ENCODE data around the gene DTNB.

The DTNB gene

DNA sequence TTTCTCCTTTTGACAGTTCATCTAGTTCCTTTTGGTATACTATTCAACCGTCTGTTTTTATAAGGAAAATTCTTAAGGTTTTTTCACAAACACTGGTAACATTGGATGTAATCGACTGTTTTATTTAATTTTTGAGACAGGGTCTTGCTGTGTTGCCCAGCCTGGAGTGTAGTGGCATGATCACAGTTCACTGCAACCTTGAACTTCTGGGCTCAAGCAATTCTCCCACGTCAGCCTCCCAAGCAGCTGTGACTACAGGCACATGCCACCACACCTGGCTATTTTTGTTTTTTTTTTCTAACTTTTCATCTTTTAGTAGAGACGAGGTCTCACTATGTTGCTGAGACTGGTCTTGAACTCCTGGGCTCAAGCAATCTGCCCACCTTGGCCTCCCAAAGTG, 227.3 kb downstream of the DTNB start:
- no peaks in the 10 kb centered on the region for H3K27me3 ChIP-seq (replicated peaks; ENCODE audit: control insufficient read depth, insufficient read depth, low read length)
- H3K9me3 ChIP-seq (ENCODE audit: control insufficient read depth, low read length): no peaks in the 10 kb centered on the region
- DNase-seq (ENCODE audit: low read depth): no peak
- no peaks in the 10 kb centered on the region for H3K36me3 ChIP-seq (ENCODE audit: control insufficient read depth, insufficient read depth, low read length, severe bottlenecking)
- no peaks in the 10 kb centered on the region for H3K4me1 ChIP-seq (ENCODE audit: control insufficient read depth, insufficient read depth, low read length)
- H3K9ac ChIP-seq (ENCODE audit: low read length): no peak overlapping the region
- H3K4me3 ChIP-seq (ENCODE audit: low read length): no peak overlapping the region

DNA sequence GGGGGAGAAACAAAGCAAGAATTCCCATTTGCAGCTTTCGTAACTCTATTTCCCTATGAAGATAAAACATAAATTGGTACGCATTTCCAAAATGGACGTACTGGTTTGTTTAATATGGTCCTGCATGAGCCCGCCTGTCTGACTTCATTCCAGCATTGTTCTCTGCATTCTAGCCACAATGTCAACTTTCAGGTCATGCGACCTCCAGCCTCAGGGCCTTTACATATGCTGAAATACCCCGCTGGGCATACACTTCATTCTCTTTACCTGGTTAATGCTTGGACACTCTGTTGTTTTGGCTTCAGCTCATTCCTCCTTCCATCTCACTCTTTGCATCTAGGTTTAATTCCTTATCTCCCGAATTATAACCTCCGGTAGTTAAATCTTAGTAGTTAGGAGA, 227.9 kb downstream of the DTNB start:
- H3K4me1 ChIP-seq (ENCODE audit: control insufficient read depth, insufficient read depth, low read length): no peaks in the 10 kb centered on the region
- no peaks in the 10 kb centered on the region for H3K9me3 ChIP-seq (ENCODE audit: control insufficient read depth, low read length)
- no peak for DNase-seq (ENCODE audit: low read depth)
- H3K9ac ChIP-seq (ENCODE audit: low read length): no peak overlapping the region
- no peaks in the 10 kb centered on the region for H3K36me3 ChIP-seq (ENCODE audit: control insufficient read depth, insufficient read depth, low read length, severe bottlenecking)
- H3K27me3 ChIP-seq (replicated peaks; ENCODE audit: control insufficient read depth, insufficient read depth, low read length): no peaks in the 10 kb centered on the region
- no peak overlapping the region for H3K4me3 ChIP-seq (ENCODE audit: low read length)

DNA sequence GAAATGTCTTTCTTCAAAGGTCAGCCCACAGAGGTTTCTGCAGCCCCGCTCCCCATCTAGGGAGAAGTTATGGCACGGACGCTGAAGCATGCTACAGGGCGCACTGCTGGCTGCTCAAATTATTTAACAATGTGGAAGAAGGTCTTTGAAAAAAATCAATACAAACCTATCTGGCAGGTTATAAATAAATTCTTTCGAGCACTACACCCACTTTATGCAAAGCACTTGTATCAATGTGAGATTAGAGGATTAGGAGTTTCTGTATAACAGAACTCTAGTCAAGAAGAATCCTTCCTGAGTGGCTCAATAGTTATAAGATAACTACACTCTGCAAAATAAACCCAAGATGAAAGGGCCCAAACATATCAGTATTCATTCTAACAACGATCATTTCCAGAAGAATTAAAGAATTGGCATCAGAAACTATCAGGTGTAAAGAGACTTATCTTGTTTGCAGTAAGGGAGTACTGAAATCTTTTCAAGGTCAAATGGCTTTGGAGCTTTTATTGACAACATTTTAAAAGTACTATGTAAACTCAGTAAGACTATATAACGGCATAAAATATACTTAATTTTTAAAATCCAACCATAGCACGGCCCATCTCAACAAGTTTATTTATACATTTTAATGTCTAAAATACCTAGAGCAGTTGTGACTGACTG, 228.6 kb downstream of the DTNB start:
- H3K4me1 ChIP-seq (ENCODE audit: control insufficient read depth, insufficient read depth, low read length): no peaks in the 10 kb centered on the region
- no peak overlapping the region for H3K4me3 ChIP-seq (ENCODE audit: low read length)

DNA sequence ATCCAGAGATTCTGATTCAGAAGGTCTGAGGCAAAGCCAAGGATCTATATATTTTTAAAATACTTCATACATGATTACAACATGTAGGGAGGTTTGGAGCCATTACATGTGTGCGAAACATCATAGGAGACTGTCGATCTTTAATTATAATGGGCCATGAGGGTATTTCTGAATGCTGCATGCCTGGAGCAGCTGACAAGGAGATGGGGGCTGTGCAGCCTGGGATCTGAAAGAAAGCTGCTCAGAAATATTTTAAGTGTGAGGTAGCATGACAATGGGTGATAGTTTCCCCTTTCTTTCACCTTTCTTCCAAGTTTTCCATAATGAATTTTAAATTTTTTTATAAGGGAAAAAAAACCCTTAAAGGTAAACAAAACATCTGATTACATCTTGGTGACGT, 229.6 kb downstream of the DTNB start:
- H3K36me3 ChIP-seq (ENCODE audit: control insufficient read depth, insufficient read depth, low read length, severe bottlenecking): no peaks in the 10 kb centered on the region
- DNase-seq (ENCODE audit: low read depth): no peak
- H3K9ac ChIP-seq (ENCODE audit: low read length): no peak overlapping the region
- H3K4me1 ChIP-seq (ENCODE audit: control insufficient read depth, insufficient read depth, low read length): no peaks in the 10 kb centered on the region
- no peaks in the 10 kb centered on the region for H3K9me3 ChIP-seq (ENCODE audit: control insufficient read depth, low read length)
- no peak overlapping the region for H3K4me3 ChIP-seq (ENCODE audit: low read length)
- no peaks in the 10 kb centered on the region for H3K27me3 ChIP-seq (replicated peaks; ENCODE audit: control insufficient read depth, insufficient read depth, low read length)

More for the DNA sequence above, 228.6 kb downstream of the DTNB start:
- no peaks in the 10 kb centered on the region for H3K36me3 ChIP-seq (ENCODE audit: control insufficient read depth, insufficient read depth, low read length, severe bottlenecking)
- DNase-seq (ENCODE audit: low read depth): no peak
- no peaks in the 10 kb centered on the region for H3K9me3 ChIP-seq (ENCODE audit: control insufficient read depth, low read length)
- H3K27me3 ChIP-seq (replicated peaks; ENCODE audit: control insufficient read depth, insufficient read depth, low read length): no peaks in the 10 kb centered on the region
- no peak overlapping the region for H3K9ac ChIP-seq (ENCODE audit: low read length)

DNA sequence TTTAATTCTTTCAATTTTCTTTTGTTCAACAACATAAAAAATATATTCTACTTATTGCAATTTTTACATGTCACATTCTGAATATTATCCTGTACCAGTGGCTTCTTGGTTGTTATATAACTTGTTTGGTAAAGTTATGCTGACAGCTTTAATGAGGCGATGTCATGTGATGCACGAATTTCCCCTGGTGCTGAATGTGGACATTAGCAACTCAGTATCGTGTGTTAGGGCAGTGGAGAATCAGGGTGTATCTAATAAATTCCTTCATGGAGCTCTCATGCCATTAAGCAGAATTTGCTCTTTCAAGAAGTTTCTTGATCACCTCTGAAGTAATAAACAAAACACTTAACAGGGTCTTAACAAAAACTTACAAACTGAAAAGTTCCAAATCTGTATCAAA, 232.0 kb downstream of the DTNB start:
- H3K9me3 ChIP-seq (ENCODE audit: control insufficient read depth, low read length): no peaks in the 10 kb centered on the region
- H3K9ac ChIP-seq (ENCODE audit: low read length): no peak overlapping the region
- H3K4me1 ChIP-seq (ENCODE audit: control insufficient read depth, insufficient read depth, low read length): no peaks in the 10 kb centered on the region
- no peak overlapping the region for H3K4me3 ChIP-seq (ENCODE audit: low read length)
- no peaks in the 10 kb centered on the region for H3K27me3 ChIP-seq (replicated peaks; ENCODE audit: control insufficient read depth, insufficient read depth, low read length)
- no peaks in the 10 kb centered on the region for H3K36me3 ChIP-seq (ENCODE audit: control insufficient read depth, insufficient read depth, low read length, severe bottlenecking)
- DNase-seq (ENCODE audit: low read depth): no peak

DNA sequence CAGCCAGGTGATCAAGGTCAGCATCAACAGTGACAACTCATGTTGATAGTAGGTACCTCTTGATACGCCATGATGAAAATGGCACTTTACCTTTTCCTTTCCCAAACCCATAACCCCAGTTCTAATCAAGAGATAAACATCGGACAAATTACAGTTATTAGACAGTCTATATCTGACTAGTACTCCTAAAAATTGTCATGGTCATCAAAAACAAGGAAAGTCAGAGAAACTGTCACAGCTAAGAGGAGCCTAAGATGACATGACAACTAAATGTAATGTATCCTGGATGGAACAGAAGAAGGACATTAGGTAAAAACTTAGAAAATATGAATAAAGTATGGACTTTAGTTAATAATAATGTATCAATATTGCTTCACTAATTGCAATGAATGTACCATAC, 234.6 kb downstream of the DTNB start:
- no peaks in the 10 kb centered on the region for H3K27me3 ChIP-seq (replicated peaks; ENCODE audit: control insufficient read depth, insufficient read depth, low read length)
- no peak overlapping the region for H3K9ac ChIP-seq (ENCODE audit: low read length)
- peaks cover 4% of the 10 kb centered on the region for H3K9me3 ChIP-seq (ENCODE audit: control insufficient read depth, low read length)
- DNase-seq (ENCODE audit: low read depth): no peak
- no peaks in the 10 kb centered on the region for H3K4me1 ChIP-seq (ENCODE audit: control insufficient read depth, insufficient read depth, low read length)
- no peak overlapping the region for H3K4me3 ChIP-seq (ENCODE audit: low read length)
- no peaks in the 10 kb centered on the region for H3K36me3 ChIP-seq (ENCODE audit: control insufficient read depth, insufficient read depth, low read length, severe bottlenecking)

DNA sequence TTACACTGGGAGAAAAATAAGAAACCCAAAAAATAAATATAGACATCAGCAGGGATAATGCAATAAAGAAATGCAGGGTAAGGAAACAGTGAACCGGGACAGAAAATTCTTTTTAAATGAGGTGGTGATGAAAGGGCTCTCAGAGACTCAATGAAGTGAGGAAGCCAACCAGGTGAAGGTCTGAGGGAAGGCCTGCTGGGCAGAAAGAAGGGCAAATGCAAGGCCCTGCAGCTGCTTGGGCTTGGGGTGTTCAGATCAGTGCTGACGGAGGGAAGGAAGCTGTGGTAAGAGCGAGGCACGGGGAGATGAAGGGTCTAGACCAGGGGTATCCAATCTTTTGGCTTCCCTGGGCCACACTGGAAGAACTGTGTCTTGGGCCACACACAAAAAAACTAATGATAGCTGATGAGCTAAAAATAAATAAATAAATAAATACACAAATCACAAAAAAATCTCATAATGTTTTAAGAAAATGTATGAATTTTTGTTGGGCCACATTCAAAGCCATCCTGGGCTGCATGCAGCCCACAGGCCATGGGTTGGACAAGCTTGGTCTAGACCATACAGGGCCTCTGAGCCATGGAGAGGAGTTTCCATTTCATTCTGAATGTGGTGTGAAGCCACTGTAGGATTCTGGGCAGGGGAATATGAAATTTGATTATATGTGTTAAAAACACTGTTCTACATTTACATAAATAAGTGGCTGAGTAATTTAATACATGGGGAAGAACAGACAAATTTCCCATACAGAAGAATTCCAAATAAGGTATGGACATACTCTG, 235.3 kb downstream of the DTNB start:
- Histone ChIP-seq H3K9ac (ENCODE audit: low read length) (no peak overlapping the region), H3K36me3 (ENCODE audit: control insufficient read depth, insufficient read depth, low read length, severe bottlenecking) (no peaks in the 10 kb centered on the region), H3K9me3 (ENCODE audit: control insufficient read depth, low read length) (peaks cover 4% of the 10 kb centered on the region), H3K27me3 (replicated peaks; ENCODE audit: control insufficient read depth, insufficient read depth, low read length) (no peaks in the 10 kb centered on the region), H3K4me3 (ENCODE audit: low read length) (no peak overlapping the region), H3K4me1 (ENCODE audit: control insufficient read depth, insufficient read depth, low read length) (no peaks in the 10 kb centered on the region)
- DNase-seq (ENCODE audit: low read depth): no peak

DNA sequence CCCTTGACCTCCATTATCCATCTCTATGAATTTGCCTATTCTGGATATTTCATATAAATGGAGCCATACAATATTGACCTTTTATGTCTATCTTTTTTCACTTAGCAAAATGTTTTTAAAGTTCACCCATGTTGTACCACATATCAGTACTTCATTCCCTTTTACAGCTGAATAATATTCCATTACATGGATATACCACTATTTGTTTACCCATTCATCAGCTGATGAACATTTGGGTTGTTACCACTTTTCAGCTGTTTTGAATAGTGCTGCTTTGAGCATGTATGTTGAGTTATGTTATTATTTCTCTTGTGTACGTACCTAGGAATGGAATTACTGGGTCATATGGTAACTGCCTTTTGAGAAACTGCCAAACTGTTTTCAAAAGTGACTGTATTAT, 238.0 kb downstream of the DTNB start:
- Histone ChIP-seq H3K9me3 (ENCODE audit: control insufficient read depth, low read length) (peaks cover 4% of the 10 kb centered on the region), H3K27me3 (replicated peaks; ENCODE audit: control insufficient read depth, insufficient read depth, low read length) (no peaks in the 10 kb centered on the region), H3K4me1 (ENCODE audit: control insufficient read depth, insufficient read depth, low read length) (no peaks in the 10 kb centered on the region), H3K9ac (ENCODE audit: low read length) (no peak overlapping the region), H3K36me3 (ENCODE audit: control insufficient read depth, insufficient read depth, low read length, severe bottlenecking) (no peaks in the 10 kb centered on the region), H3K4me3 (ENCODE audit: low read length) (no peak overlapping the region)
- DNase-seq (ENCODE audit: low read depth): no peak

DNA sequence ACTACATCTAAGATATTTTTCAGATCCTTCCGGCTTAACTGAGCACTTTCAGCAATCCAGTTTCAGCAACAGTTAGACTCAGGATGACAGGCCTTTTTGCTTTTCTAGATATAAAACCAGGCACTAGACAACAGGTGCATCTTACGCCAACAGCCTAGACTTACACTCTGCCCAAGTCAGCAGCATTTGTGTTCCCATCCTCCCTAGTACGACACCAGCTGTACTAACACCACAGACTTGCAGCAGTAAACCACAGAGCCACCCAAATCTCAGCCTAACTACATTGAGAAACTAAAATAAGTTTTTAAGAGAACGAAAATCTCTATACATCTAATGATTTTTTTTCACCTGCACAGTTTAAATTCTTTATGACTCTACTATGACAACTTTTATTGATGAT, 241.8 kb downstream of the DTNB start:
- peaks cover 4% of the 10 kb centered on the region for H3K9me3 ChIP-seq (ENCODE audit: control insufficient read depth, low read length)
- H3K4me1 ChIP-seq (ENCODE audit: control insufficient read depth, insufficient read depth, low read length): no peaks in the 10 kb centered on the region
- H3K4me3 ChIP-seq (ENCODE audit: low read length): no peak overlapping the region
- DNase-seq (ENCODE audit: low read depth): no peak
- H3K27me3 ChIP-seq (replicated peaks; ENCODE audit: control insufficient read depth, insufficient read depth, low read length): no peaks in the 10 kb centered on the region
- no peak overlapping the region for H3K9ac ChIP-seq (ENCODE audit: low read length)
- no peaks in the 10 kb centered on the region for H3K36me3 ChIP-seq (ENCODE audit: control insufficient read depth, insufficient read depth, low read length, severe bottlenecking)

DNA sequence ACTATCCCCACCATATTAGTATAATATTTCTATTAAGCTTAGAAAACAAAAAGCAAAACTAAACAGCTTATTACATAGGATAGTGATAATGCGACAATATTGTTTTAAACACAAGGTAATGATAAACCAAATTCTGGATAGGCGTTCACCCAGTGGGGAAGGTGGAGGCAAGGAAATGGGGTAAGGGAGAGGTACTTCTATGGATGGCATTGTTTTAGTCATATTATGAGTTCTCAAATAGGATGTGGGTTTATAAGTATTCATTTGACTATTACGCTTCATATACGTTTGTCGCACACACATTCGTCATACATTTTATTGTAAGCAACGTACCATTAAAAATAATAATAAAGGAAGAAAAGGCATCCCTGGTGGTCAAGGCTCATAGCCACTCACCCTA, 242.8 kb downstream of the DTNB start:
- Histone ChIP-seq H3K27me3 (replicated peaks; ENCODE audit: control insufficient read depth, insufficient read depth, low read length) (no peaks in the 10 kb centered on the region), H3K4me3 (ENCODE audit: low read length) (no peak overlapping the region), H3K9me3 (ENCODE audit: control insufficient read depth, low read length) (peaks cover 3% of the 10 kb centered on the region), H3K36me3 (ENCODE audit: control insufficient read depth, insufficient read depth, low read length, severe bottlenecking) (no peaks in the 10 kb centered on the region), H3K4me1 (ENCODE audit: control insufficient read depth, insufficient read depth, low read length) (no peaks in the 10 kb centered on the region), H3K9ac (ENCODE audit: low read length) (no peak overlapping the region)
- no peak for DNase-seq (ENCODE audit: low read depth)

DNA sequence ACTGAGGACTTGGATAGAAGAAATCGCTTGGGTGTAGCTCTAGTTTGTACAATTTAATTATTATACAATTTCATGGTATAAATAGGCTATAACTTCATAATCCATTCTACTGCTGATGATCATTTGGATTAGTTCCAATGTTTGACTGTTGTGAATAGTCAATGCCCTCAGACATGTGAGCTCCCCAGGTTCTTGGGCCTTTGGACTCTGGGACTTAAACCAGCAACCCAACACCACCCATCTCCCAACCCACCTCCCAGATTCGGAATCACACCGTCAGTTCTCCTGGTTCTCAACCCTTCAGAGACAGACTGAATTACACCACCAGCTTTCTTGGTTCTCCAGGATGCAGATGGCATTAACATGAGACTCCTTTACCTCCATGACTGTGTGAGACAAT, 247.1 kb downstream of the DTNB start:
- Histone ChIP-seq H3K9ac (ENCODE audit: low read length) (no peak overlapping the region), H3K27me3 (replicated peaks; ENCODE audit: control insufficient read depth, insufficient read depth, low read length) (no peaks in the 10 kb centered on the region), H3K4me1 (ENCODE audit: control insufficient read depth, insufficient read depth, low read length) (peaks cover 8% of the 10 kb centered on the region), H3K4me3 (ENCODE audit: low read length) (no peak overlapping the region), H3K36me3 (ENCODE audit: control insufficient read depth, insufficient read depth, low read length, severe bottlenecking) (no peaks in the 10 kb centered on the region), H3K9me3 (ENCODE audit: control insufficient read depth, low read length) (no peaks in the 10 kb centered on the region)
- DNase-seq (ENCODE audit: low read depth): no peak

Data from adipocyte (in vitro differentiated cells).